CD1c-positive myeloid dendritic cell (primary cell): Measurements from ENCODE around the gene NAE1.
"Not testable (repeated sequence)": the region's sequence is repeated elsewhere in the genome, so short reads cannot be mapped to it uniquely, and the experiment has no call there.

Experiments
- DNase-seq: peaks from one replicate; pipeline ENCODE4 v3.0.0-alpha.2; 2016; ENCODE audit errors: extremely low spot score

NAE1 gene

GRCh38 chr16:66830422-66831404, at the start of gene NAE1:
Gene NAE1 (minus strand): TSS chr16:66830976. CDS start chr16:66830899, 77 bp downstream.
- peak; percentile 98 for DNase-seq

GRCh38 chr16:66878067-66878466, 47.3 kb upstream of the NAE1 start:
- peak; percentile 90 for DNase-seq

- DNase-seq: no peak
These were observed 43.5 kb upstream of the NAE1 start for GRCh38 chr16:66874079-66874775.

GRCh38 chr16:66873685-66874055, 42.9 kb upstream of the NAE1 start:
- no peak for DNase-seq

GRCh38 chr16:66872943-66873684, 42.3 kb upstream of the NAE1 start:
- peak; percentile 99 for DNase-seq

GRCh38 chr16:66872559-66872942, 41.8 kb upstream of the NAE1 start:
- no peak for DNase-seq

- no peak for DNase-seq
These were observed 41.1 kb upstream of the NAE1 start for GRCh38 chr16:66871840-66872239.

GRCh38 chr16:66871363-66871762, 40.6 kb upstream of the NAE1 start:
- DNase-seq: not testable (repeated sequence)

GRCh38 chr16:66869424-66869823, 38.6 kb upstream of the NAE1 start:
- no peak for DNase-seq

GRCh38 chr16:66863707-66864106, 32.9 kb upstream of the NAE1 start:
- DNase-seq: no peak

- no peak for DNase-seq
These were observed 31.3 kb upstream of the NAE1 start for GRCh38 chr16:66862023-66862520.

GRCh38 chr16:66859397-66860068, 28.8 kb upstream of the NAE1 start:
- no peak for DNase-seq

- DNase-seq: no peak
These were observed 28.1 kb upstream of the NAE1 start for GRCh38 chr16:66858740-66859396.

GRCh38 chr16:66857437-66857836, 26.7 kb upstream of the NAE1 start:
- no peak for DNase-seq

- DNase-seq: no peak
These were observed 26.0 kb upstream of the NAE1 start for GRCh38 chr16:66856801-66857200.

GRCh38 chr16:66856184-66856730, 25.5 kb upstream of the NAE1 start:
- no peak for DNase-seq

- DNase-seq: no peak
These were observed 22.7 kb upstream of the NAE1 start for GRCh38 chr16:66853261-66854139.

- DNase-seq: no peak
These were observed 20.6 kb upstream of the NAE1 start for GRCh38 chr16:66851166-66851964.
